ENCODE results near the gene CARD19.

The CARD19 gene, protein sequence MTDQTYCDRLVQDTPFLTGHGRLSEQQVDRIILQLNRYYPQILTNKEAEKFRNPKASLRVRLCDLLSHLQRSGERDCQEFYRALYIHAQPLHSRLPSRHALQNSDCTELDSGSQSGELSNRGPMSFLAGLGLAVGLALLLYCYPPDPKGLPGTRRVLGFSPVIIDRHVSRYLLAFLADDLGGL

GRCh38 chr9:93096131-93096802 is at the start of gene CARD19:
Gene CARD19, plus strand, starts transcription at chr9:93096217. Its CDS starts 129 bp downstream, at chr9:93096346.
- no peak for DNase-seq

GRCh38 chr9:93048566-93049448 is 47.2 kb upstream of the CARD19 start:
- DNase-seq, result no peak

GRCh38 chr9:93049491-93049890 is 46.5 kb upstream of the CARD19 start:
- no peak for DNase-seq

DNA sequence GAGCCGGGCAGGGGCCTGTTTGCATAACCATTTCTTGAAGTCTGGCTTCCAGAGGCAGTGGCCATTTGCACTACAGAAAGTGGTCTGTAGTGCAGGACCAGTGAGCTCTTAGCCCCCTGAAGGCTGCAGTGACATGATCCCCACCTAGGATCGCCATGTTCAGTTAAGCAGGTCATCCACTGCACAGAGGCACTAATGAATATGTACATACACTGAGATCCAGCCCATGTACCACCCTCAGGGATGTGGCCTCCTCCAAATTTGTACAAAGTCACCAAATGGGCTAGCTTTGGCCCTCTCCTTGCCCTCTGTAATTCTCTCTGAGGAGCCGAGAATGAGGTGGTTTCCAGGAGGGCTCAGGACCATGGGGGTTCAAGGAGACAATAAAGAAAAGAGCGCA is 45.8 kb upstream of the CARD19 start:
- no peak for DNase-seq

DNA sequence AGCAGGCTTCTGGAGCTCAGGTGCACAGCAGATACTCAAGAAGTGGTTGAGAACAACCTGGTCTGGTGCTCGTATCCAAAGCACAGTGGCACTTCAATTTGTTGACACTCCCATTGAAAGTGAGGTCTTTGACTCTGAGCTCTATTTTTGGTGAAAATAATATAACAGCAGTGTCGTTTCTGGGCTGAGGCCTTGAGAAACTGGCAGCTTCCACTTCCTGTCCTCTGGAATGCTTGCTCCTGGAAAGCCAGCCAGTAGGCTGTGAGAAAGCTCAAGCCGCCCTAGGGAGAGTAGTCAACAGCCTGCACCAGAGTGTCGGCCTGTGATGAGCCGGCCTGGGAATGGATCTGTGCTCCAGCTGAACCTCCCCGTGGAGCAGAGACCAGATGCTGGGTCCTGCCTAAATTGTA is 44.3 kb upstream of the CARD19 start:
- no peak for DNase-seq

- no peak for DNase-seq
Measured at GRCh38 chr9:93052791-93053540, 43.1 kb upstream of the CARD19 start.

DNA sequence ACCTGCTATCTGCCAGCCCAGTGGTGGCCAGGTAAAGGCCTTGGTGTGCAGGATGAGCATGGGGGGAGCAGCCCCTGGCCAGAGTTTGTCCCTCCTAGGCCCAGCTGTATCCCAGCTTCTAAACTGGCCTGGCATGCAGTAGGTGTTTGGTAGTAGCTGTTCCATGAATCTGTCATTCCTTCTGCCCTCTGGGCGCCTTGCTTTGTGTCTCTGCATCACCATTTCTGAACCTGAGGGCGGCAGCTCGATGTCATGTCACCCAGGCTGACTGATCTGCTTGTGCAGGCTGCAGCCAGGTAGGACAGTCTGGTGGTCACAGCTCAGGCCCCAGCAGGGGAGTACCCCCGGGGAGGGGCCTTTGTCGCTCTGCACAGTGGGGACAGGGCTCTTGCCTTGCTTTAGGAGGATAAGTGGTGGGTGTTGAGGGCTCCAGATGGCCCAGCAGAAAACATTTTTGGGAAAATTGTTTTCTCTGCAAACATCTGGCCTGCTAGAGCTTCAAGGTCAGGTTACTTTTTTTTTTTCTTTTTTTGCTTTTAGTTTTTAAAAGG is 42.2 kb upstream of the CARD19 start:
- no peak for DNase-seq

GRCh38 chr9:93054758-93055704 is 41.0 kb upstream of the CARD19 start:
- DNase-seq, result no peak

DNA sequence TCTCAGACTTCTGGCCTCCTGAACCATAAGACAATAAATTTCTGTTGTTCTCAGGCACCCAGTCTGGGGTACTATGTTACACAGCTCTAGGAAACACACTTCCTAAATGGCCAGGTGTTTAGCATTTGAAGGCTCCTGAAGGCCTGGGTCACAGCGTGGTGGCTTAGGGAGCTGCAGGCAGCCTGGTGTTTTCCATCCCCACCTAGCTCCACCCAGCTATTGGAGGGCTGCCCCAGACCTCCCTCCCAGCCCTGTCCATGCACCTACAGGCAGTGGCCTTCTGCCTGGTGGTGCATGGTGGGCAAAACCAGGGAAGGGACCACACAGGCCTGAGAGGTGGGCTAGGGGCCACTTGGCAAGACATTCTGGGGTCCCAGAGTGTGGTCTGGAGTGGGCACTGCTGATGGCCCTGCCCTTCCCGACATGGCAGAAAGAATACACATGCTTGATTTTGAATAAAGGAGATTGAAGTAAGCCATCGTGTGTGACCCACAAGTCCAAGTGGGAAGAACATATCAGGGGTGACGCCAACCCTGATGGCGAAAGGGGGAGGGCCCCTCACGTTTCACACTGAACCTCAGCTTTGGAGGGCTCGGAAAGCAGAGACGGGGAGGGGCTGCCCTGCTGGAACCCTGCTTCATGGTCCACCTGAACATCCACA is 38.8 kb upstream of the CARD19 start:
- no peak for DNase-seq

GRCh38 chr9:93057703-93058354 is 38.2 kb upstream of the CARD19 start:
- DNase-seq, result no peak

GRCh38 chr9:93058355-93059010 is 37.5 kb upstream of the CARD19 start, which contains the start of gene SUSD3:
Gene SUSD3, plus strand, starts transcription at chr9:93058701. Its CDS starts 42 bp downstream, at chr9:93058743.
- no peak for DNase-seq

DNA sequence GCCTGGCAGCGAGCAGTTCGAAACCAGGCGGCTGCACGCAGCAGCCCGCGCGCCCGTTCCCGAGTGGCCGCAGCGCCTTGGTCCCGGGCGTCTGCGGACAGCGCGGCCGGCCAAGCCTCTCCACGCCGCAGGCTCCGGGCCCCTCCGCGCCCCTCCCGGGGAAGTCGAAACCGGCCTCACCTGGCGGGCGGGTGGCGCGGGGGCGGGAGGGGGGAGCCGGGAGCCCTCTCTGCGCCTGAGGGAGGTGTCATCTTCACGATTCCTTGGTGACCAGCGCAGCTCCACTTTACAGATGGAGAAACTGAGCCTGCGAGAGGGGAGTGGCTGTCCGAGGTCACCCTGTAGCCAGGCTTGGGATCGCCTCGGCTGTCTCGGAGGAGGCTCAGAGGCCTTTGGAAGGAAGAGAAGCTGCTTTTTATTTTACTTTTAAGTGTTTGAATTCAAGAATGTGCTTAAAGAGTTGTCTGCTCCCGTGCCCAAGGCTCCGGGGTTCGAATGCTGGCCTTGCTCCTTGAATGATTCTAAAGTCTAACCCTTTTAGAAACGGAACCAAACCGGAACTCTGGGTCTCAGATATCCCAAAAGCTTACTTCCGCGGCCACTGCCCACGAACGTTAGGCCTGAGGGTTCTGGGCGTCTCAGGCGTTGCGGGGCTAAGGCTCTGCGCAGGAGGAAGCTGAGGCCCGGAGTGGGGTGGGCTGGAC is 36.9 kb upstream of the CARD19 start:
- DNase-seq, result peak; percentile 30

DNA sequence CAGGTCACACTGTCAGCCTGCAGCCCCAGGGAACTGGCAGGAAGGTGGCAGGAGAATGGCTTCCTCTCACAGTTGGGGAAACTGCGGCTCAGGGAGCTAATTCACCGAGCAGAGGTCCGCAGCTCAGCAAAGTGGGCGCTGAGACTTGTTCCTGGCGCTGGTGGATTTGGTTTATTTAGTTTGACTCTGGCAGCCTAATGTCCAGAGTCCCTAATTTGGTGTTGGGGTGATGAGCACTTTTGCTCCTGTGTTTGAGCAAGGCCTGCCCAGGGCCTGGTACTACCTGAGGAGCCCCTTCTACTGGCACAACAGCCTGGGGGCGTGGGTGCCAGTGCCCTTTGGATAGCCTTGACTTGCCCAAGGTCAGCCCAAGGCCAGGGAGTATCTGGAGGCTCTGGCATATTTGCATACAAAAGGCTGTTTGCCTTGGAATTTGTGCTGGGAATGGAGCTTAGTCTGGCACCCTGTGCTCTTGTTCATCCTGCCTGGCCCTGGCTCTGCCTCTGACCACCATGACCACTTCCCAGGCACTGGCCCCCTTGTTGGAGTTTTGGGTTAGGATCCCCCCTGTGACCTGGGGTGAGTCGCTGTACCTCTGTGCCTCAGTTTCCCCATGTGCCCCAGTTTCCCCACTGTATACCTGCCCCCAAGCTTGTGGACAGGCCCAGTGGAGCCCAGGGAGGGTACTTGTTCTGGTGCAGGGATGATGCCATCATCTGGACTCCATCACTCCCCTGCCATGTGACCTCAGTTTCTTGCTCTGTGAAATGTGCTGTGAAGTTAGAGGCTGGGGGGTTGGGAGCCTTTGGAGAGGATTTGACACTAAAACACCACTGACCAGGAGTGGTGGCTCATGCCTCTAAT is 36.1 kb upstream of the CARD19 start:
- DNase-seq, result no peak

DNA sequence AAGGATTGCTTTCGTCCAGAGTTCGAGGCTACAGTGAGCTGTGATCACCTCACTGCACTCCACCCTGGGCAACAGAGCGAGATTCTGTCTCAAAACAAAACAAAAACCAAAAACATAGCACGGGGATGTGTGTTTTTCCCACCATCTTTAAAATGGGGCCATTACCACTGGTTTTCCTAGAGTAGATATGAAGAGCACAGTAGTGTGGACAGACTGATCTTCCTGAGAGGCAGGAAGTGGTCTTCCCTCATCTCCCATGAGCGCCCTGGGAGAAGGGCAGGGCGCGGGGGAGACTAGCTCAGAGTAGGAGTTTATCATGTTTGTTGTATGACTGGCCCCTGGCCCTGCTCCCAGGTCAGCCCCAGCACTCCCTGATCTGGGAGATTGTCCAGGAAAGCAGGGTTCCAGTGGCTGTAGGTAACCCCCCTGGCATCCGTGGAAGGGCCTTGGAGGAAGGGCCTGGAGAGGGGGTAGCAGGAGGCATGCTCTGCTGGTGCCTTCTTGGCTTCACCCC is 35.2 kb upstream of the CARD19 start:
- DNase-seq, result no peak

DNA sequence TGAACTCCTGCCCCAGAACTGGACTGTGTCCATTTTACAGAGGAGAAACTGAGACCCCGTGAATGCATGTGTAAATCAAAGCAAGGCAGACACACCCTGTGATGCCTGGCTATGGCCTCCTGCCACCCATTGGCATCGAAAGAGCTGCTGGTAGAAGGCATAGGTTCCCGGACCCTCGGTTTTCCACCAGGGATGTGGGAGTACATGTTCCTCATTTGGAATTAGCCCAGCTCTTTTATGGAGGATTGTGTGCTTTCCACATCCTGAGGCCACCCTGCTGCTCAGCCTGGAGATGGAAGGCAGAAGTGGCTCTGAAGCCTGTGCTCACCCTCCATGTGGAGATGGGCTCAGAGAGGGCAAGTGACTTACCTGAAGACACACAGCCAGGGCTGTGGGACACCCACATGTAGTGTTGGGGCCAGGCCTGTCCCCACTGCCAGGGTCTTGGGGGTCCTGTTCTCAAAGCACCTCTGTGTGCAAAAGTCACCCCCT is 34.7 kb upstream of the CARD19 start:
- no peak for DNase-seq

- DNase-seq, result no peak
Measured at GRCh38 chr9:93061791-93062763, 33.9 kb upstream of the CARD19 start.
